Keratinocyte (primary cell): ENCODE results near the gene SEC14L1.

ENCODE experiments used
- CTCF ChIP-seq, 3 experiments: IDR thresholded peaks in 1 of 3; conservative IDR thresholded peaks in 1 of 3; optimal IDR thresholded peaks in 1 of 3; 2 replicates in 2 of 3; 3 replicates in 1 of 3; pipeline versions ENCODE3 to v1.5.1; 2011; ENCODE audit warnings: low read length in 3 of 3, mild to moderate bottlenecking in 3 of 3, moderate library complexity in 2 of 3, control low read depth in 1 of 3, inconsistent platforms in 1 of 3; ENCODE audit not compliant: insufficient read depth in 2 of 3; ENCODE audit errors: extremely low read depth in 1 of 3
- EZH2 ChIP-seq: IDR thresholded peaks from one replicate; pipeline ENCODE4 v1.6.1; 2012; ENCODE audit warnings: inconsistent platforms, mild to moderate bottlenecking, low read length, moderate library complexity

- TF ChIP-seq EZH2 (no peak), CTCF (optimal IDR thresholded peaks at IDR 0.05 in 1 of 3, IDR thresholded peaks at IDR 0.05 in 1 of 3, conservative IDR thresholded peaks at IDR 0.05 in 1 of 3; ENCODE audit: extremely low read depth in 1 of 3, insufficient read depth in 2 of 3, low read length in 3 of 3) (no peak)
These were observed 28.9 kb upstream of the SEC14L1 start for GRCh38 chr17:77111934-77112296.
